Tibial artery (tissue), 4 donors: ENCODE results near the gene COX19.
"Not testable (repeated sequence)": the region's sequence is repeated elsewhere in the genome, so short reads cannot be mapped to it uniquely, and the experiment has no call there.

Experiments used
- DNase-seq, 2 donors: peaks; one replicate each; pipeline ENCODE4 v3.0.0-alpha.2; 2019
- H3K27ac ChIP-seq, 2 donors: fragments of 200-600 bp; sonication (generic) in 1 of 2; 1 replicate in 1 of 2; 2 replicates in 1 of 2; pipeline ENCODE4 v1.5.1; 2018 to 2019; ENCODE audit warnings: mild to moderate bottlenecking in 1 of 2
- H3K27me3 ChIP-seq, 2 donors: fragments of 200-600 bp; sonication (generic) in 1 of 2; one replicate each; pipeline versions ENCODE4 v1.5.1 to v1.6.0; 2016 to 2019
- H3K36me3 ChIP-seq, 3 donors: fragments of 200-600 bp; sonication (generic) in 2 of 3; one replicate each; pipeline ENCODE4 v1.5.1; 2016 to 2019; ENCODE audit warnings: mild to moderate bottlenecking in 2 of 3
- H3K4me1 ChIP-seq, 4 donors: fragments of 200-600 bp; sonication (generic) in 2 of 4; 1 replicate in 3 of 4; 2 replicates in 1 of 4; pipeline ENCODE4 v1.5.1; 2016 to 2019
- H3K4me3 ChIP-seq, 2 donors: fragments of 200-600 bp; sonication (generic) in 1 of 2; 1 replicate in 1 of 2; 2 replicates in 1 of 2; pipeline ENCODE4 v1.5.1; 2018 to 2019; ENCODE audit warnings: mild to moderate bottlenecking in 2 of 2
- H3K9me3 ChIP-seq, 3 donors: fragments of 200-600 bp; sonication (generic) in 1 of 3; one replicate each; pipeline ENCODE4 v1.5.1; 2016 to 2019
- CTCF ChIP-seq, 2 experiments: fragments of 200-600 bp in 1 of 2; fragments of 450-650 bp in 1 of 2; IDR thresholded peaks; one replicate each; pipeline ENCODE4 v1.5.1; 2017 to 2019; ENCODE audit warnings: antibody characterized with exemption in 2 of 2, mild to moderate bottlenecking in 1 of 2, moderate library complexity in 1 of 2
- intact Hi-C: fragments of 100-400 bp; cut with DNase I; formaldehyde crosslinking; loops from one replicate; pipeline ENCODE4 v1.15.0; 2023; ENCODE audit warnings: low total_unique reads

COX19 gene

DNA sequence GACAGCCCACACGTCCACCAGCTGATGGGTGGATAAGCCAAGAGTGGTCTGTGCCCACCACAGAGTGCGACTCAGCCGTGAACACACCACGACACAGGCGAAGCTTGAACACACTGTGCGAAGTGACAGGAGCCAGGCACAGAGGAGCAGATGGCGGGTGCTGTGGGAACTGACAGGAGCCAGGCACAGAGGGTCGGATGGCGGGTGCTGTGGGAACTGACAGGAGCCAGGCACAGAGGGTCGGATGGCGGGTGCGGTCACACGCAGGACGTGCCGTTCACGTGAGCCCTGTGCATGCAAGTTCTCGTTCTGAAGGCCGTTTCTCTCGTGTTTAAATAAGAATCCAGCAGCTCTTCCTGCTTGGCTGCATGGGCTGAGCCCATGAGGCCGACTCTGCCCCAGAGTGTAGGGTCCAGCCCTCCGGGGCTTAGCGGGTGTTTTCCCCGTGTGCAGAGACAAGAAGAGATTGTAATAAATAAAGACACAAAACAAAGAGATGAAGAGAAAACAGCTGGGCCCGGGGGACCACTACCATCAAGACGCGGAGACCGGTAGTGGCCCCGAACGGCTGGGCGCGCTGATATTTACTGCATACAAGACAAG lies 15.0 kb downstream of the COX19 start:
- Histone ChIP-seq H3K27ac (no peak overlapping the region), H3K4me3 (no peak overlapping the region), H3K36me3 (no peaks in the 10 kb centered on the region), H3K9me3 (no peaks in the 10 kb centered on the region), H3K4me1 (peaks cover 0 to 26% (median 23%) of the 10 kb centered on the region in 4 donors), H3K27me3 (peaks cover 0 to 7% of the 10 kb centered on the region in 2 donors)
- peak in 1 of 2 donors; percentile 59 for DNase-seq
- TF ChIP-seq CTCF (IDR thresholded peaks at IDR 0.05): no peak
- intact Hi-C loops: no loop called here

DNA sequence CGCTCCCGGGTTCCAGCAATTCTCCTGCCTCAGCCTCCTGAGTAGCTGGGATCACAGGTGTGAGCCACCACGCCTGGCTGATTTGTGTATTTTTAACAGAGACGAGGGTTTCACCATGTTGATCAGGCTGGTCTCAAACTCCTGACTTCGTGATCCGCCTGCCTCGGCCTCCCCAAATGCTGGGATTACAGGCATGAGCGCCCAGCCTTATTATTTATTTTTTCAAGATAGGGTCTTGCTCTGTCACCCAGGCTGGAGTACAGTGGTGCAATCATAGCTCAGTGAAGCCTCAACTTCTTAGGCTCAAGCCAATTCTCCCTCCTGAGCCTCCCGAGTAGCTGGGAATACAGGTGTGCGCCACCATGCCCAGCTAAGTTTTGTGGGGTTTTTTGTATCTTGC lies 15.6 kb downstream of the COX19 start:
- H3K4me1 ChIP-seq: peaks cover 0 to 26% (median 23%) of the 10 kb centered on the region in 4 donors
- peak in 1 of 2 donors; percentile 31 for DNase-seq
- H3K9me3 ChIP-seq, H3K27me3 ChIP-seq, H3K27ac ChIP-seq, intact Hi-C loops, H3K36me3 ChIP-seq, H3K4me3 ChIP-seq: not testable (repeated sequence)

DNA sequence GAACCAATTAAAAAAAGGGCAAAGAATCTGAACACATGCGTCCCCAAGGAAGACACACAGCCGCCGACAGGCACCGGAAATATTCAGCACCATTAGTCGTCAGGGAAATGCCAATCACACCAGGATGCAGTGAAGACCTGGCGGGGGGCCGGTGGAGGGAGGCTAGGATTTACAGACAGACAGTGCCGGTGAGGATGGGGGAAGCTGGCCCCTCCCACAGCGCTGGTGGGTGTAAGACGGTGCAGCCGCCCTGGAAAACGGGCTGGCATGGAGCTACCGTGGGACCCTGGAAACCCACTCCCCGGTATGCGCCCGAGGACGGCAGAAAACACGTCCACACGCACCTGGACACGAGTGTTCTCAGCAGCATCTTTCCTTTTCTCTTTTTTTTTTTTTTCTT lies 16.1 kb downstream of the COX19 start:
- Histone ChIP-seq H3K27me3 (peaks cover 0 to 11% of the 10 kb centered on the region in 2 donors), H3K36me3 (no peaks in the 10 kb centered on the region), H3K9me3 (no peaks in the 10 kb centered on the region), H3K27ac (no peak overlapping the region), H3K4me3 (no peak overlapping the region), H3K4me1 (peaks cover 0 to 23% (median 20%) of the 10 kb centered on the region in 4 donors)
- no peak for TF ChIP-seq CTCF (IDR thresholded peaks at IDR 0.05)
- peak in 1 of 2 donors; percentile 52 for DNase-seq
- intact Hi-C loops: no loop called here

DNA sequence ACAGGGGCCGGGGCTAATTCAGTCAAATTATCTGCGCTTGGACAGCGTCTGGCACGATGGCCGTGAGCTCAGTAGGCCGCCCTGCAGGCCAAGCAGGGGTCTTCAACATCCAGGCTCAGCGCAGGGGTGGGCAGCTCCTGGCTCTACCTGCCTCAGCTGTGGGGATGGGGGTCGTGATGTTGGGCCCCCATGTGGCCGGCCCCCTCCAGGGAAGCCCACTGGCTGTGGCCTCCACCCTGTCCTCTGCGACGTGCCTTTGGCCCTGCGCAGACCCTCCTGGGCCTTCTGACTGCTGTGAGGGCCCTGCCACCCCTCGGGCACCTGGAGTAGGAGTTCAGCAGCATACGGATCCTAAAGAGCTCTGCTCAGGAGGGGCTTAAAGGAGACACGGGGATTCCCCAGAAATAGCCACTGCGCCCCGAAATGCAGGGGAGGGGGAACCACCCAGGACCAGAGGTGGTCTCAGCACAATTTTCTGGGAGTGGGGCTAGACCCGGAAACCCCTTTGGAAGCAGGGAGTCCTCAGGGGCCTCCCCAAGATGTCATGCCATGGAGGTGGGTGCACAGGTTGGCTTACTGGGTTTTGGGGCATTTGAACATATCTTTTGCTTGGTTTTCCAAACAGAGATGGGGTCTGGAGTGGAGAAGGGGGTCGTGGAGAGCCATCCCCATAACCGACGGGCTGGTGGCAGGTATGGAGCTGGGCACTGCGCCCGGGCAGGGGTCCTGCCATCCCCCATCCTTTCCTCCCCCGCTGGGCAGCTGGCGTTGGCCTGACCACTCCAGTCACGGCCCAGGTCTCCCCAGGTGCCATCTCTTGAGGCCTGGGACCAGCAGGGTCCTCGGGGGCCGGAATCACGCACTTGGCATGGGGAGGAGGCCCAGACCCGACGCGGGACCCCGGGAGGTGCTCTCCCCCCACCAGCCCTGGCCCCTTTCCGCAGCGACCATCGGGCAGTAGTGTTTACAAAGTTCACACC lies 16.8 kb downstream of the COX19 start:
- Histone ChIP-seq H3K27me3 (peaks cover 0 to 11% of the 10 kb centered on the region in 2 donors), H3K4me3 (no peak overlapping the region), H3K4me1 (peaks cover 4 to 23% (median 17%) of the 10 kb centered on the region in 4 donors), H3K9me3 (no peaks in the 10 kb centered on the region), H3K27ac (no peak overlapping the region), H3K36me3 (no peaks in the 10 kb centered on the region)
- TF ChIP-seq CTCF (IDR thresholded peaks at IDR 0.05): no peak
- intact Hi-C loops: no loop called here
- peak in 1 of 2 donors; percentile 63 for DNase-seq

DNA sequence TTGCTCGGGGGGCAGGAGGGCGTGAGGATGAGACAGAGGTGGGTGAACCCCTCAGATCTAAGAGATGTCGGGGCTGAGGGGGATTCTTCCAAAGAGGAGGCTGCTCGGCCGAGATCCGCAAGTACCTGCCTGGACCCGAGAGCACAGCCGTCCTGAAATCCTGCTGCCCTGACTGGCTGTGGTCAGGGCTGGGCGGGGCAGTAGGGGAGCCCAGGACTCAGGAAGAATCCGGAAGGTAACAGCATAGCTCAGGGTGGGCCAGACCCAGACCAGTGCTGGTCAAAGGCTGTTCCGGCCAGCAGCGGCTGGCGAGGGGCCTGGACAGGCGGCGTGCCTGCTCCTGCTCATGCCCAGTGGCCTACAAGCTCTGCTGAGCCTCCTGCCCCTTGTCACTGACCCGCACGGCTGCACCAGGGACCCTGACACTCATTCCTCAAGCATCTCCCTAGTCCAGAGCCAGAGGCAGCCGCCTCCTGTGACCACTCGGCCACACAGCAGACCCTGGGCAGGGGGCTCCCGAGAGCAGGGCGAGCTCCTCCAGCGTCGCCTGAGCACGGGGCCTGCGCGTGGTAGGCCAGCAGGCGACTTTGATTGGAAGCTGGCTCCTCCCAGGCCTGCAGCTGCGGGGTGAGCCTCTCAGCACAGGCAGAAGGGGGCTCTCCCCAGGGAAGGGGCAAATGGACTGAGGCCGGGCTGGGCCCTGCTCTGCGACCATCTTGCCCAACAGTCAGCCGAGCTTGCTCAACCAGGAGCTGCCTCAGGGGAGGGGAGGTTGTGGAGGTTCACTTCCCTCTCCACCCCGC lies 17.7 kb downstream of the COX19 start:
- intact Hi-C loops: no loop called here
- Histone ChIP-seq H3K27me3 (peaks cover 0 to 11% of the 10 kb centered on the region in 2 donors), H3K27ac (no peak overlapping the region), H3K4me3 (no peak overlapping the region), H3K4me1 (peaks cover 6 to 22% (median 19%) of the 10 kb centered on the region in 4 donors), H3K9me3 (no peaks in the 10 kb centered on the region), H3K36me3 (no peaks in the 10 kb centered on the region)
- peak; percentile 61 to 79 for DNase-seq
- no peak for TF ChIP-seq CTCF (IDR thresholded peaks at IDR 0.05)
